HFFc6 (cell line): ENCODE results near the gene MRPS15. TPM values are rescaled to one million over a fixed set of nuclear protein-coding genes. Genes with fewer than 3 reads are reported as not detected.

Experiments
- DNase-seq: peaks from one replicate; pipeline ENCODE4 v3.0.0-alpha.2; 2018
- H3K27ac Mint-ChIP-seq: 2 replicates; pipeline ENCODE4 v1.8.0; 2020; ENCODE audit warnings: mild to moderate bottlenecking, mixed read lengths
- H3K27me3 Mint-ChIP-seq: 2 replicates; pipeline ENCODE4 v1.8.0; 2021; ENCODE audit warnings: mild to moderate bottlenecking, moderate library complexity, mixed read lengths; ENCODE audit not compliant: insufficient read depth
- H3K36me3 Mint-ChIP-seq: 2 replicates; pipeline ENCODE4 v1.8.0; 2021; ENCODE audit warnings: low read depth, mixed read lengths
- H3K4me1 Mint-ChIP-seq: 2 replicates; pipeline ENCODE4 v1.8.0; 2020; ENCODE audit warnings: low read depth, mixed read lengths
- H3K4me3 Mint-ChIP-seq: 2 replicates; pipeline ENCODE4 v1.8.0; 2020; ENCODE audit warnings: mild to moderate bottlenecking, moderate library complexity, mixed read lengths
- H3K9me3 Mint-ChIP-seq: 2 replicates; pipeline ENCODE4 v1.8.0; 2020; ENCODE audit warnings: mild to moderate bottlenecking, mixed read lengths
- CTCF ChIP-seq: fragments of 200-600 bp; sonication (generic); IDR thresholded peaks from 2 replicates; pipeline ENCODE4 v1.5.0; 2021; ENCODE audit warnings: antibody characterized with exemption, mild to moderate bottlenecking
- total RNA-seq, 6 experiments: library from RNA; stranded (reverse); fragmentation: NEBNext Ultra II Directional; extraction: Animal tissue kit (Norgen Biotek cat#: 25700); gene quantifications; 2 replicates in 1 of 6; 3 replicates in 5 of 6; pipeline ENCODE4 v1.2.3, GENCODE V29; 2021

MRPS15 gene
- total RNA-seq, 6 experiments from 2014 or later = 74.1 to 96.1 (median 88.4) TPM

DNA sequence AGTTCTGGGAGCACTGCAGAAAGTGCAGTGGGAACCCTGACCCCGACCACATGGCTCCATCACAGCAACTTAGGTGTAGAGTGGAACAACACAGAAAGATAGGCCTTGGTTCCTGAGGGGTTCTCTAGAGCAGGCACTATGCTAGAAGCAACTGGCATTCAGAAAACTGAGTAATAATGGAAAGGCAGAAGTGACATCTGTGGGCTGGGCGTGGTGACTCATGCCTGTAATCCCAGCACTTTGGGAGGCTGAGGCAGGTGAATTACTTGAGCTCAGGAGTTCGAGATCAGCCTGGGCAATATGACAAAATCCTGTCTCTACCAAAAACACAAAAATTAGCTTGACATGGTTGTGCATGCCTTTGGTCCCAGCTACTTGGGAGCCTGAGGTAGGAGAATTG, 5.3 kb downstream of the MRPS15 start:
- DNase-seq = no peak
- Mint-ChIP-seq H3K4me3 (no peak overlapping the region), H3K9me3 (no peaks in the 10 kb centered on the region), H3K4me1 (peaks cover 10% of the 10 kb centered on the region; the same call in 1 of the 2 replicates), H3K27me3 (peaks cover 2% of the 10 kb centered on the region; the same call in 1 of the 2 replicates), H3K36me3 (peaks cover 25% of the 10 kb centered on the region; the same call in 1 of the 2 replicates), H3K27ac (no peak overlapping the region)
- no peak for TF ChIP-seq CTCF

- Mint-ChIP-seq H3K4me3 (no peak overlapping the region), H3K27me3 (peaks cover 3% of the 10 kb centered on the region; the same call in 1 of the 2 replicates), H3K4me1 (peaks cover 5% of the 10 kb centered on the region; the same call in 1 of the 2 replicates), H3K36me3 (peaks cover 25% of the 10 kb centered on the region; the same call in 1 of the 2 replicates), H3K9me3 (no peaks in the 10 kb centered on the region), H3K27ac (no peak overlapping the region)
- DNase-seq = no peak
- TF ChIP-seq CTCF = no peak
These were observed 6.5 kb downstream of the MRPS15 start for GRCh38 chr1:36457691-36458090.

DNA sequence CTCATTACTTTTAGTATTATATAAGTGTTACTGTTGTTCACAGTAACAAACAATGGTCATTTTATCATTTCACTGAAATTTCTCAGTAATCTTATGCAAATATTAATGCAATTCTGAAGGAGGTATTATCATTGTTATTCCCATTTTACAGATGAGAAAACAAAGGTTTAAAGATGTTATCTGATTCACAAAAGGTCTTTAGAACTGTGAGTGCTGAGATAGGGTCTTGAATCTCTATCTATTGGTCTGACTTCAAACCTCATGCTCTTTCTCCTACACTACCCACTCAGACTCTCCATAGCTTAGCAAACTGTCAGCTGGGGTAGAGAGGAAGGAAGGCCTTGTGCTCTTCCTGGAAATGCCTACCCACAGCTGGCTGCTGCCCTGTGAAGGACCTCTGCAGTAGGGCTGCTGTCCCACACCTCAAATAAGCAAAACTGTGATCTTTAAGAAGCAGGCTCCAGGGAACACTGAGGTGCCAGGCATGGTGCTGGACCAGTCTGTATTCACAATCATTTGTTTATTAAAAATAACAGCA, 7.7 kb downstream of the MRPS15 start:
- TF ChIP-seq CTCF = no peak
- Mint-ChIP-seq H3K27ac (no peak overlapping the region), H3K9me3 (no peaks in the 10 kb centered on the region), H3K27me3 (peaks cover 3% of the 10 kb centered on the region; the same call in 1 of the 2 replicates), H3K36me3 (peaks cover 29% of the 10 kb centered on the region), H3K4me3 (no peak overlapping the region), H3K4me1 (peaks cover 10% of the 10 kb centered on the region)
- no peak for DNase-seq

DNA sequence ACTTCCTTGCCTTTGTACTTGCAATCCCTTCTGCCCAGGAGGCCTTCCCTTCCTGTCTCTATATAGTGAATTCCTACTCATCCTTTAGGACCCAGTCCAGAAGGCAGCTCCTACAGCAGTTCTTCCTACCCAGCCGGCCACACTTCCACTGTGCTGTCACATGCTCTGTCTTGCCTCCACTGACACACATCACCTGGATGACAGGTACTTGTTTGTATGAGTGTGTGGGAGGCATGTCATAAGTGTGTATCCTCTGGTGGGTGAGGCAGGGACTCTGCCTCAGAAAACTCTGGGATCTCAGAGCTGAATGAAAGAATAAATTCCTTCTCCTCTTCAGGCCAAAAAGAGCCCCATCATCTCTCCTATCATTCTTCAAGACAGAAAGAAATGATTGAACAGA, 8.8 kb downstream of the MRPS15 start:
- Mint-ChIP-seq H3K4me3 (no peak overlapping the region), H3K27ac (no peak overlapping the region), H3K36me3 (peaks cover 19% of the 10 kb centered on the region), H3K9me3 (no peaks in the 10 kb centered on the region), H3K4me1 (peaks cover 13% of the 10 kb centered on the region), H3K27me3 (peaks cover 3% of the 10 kb centered on the region; the same call in 1 of the 2 replicates)
- TF ChIP-seq CTCF = no peak
- no peak for DNase-seq

DNA sequence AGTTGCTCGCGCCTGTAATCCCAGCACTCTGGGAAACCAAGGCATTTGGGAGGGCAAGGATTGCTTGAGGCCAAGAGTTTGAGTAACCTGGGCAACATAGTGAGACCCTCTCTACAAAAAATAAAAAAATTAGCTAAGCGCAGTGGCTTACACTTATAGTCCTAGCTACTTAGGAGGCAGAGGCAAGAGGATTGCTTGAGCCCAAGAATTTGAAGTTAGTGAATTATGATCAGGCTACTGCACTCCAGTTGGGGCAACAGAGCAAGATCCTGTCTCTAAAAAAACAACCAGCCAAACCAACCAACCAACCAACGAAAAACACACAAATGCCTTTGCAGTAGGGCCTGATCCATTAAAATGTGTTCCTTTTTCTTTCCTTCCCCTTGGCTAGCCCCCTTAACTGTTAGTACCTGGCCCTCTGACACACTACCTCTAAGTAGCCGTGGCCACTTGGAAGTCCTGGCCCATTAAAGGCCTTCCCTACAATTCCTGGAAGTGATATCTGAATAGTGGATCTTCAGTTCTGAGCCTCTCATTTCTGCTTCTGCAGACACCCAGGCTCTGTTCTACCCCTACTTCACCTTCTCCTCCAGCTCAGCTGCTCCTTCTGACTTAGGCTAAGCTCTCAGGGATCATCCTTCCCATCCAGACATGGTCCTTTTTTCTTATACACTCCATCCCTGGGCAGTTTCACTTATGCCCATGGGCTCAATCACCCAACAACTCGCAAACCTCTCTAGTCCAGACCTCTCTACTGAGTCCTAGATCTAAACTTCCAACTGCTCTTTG, 10.4 kb downstream of the MRPS15 start:
- H3K36me3 Mint-ChIP-seq = peaks cover 13% of the 10 kb centered on the region
- peaks cover 27% of the 10 kb centered on the region for H3K4me1 Mint-ChIP-seq
- H3K27ac Mint-ChIP-seq = no peak overlapping the region; the same call in 1 of the 2 replicates
- peaks cover 5% of the 10 kb centered on the region for H3K27me3 Mint-ChIP-seq
- H3K4me3 Mint-ChIP-seq = no peak overlapping the region
- TF ChIP-seq CTCF = no peak
- no peak for DNase-seq
- no peaks in the 10 kb centered on the region for H3K9me3 Mint-ChIP-seq
